H4 (cell line): ENCODE data around the gene DIO1. TPM values are rescaled to one million over a fixed set of nuclear protein-coding genes. Genes with fewer than 3 reads are reported as not detected.
A peak's percentile ranks its signal among the peaks of the same experiment; 100 is the strongest.

Source experiments
- DNase-seq: peaks from one replicate; pipeline ENCODE4 v3.0.0-alpha.2; 2015; ENCODE audit warnings: low spot score
- total RNA-seq: library from RNA; depleted of rRNA; stranded (reverse); fragments of >200 nt; shearing (Covaris generic); gene quantifications from 2 replicates; pipeline ENCODE4 v1.2.3, GENCODE V29; 2014

Gene DIO1
- total RNA-seq, 1 experiment from 2014 or later: not detected

GRCh38 chr1:53894644-53895043 lies 657 bp downstream of the DIO1 start:
- DNase-seq: no peak

DNA sequence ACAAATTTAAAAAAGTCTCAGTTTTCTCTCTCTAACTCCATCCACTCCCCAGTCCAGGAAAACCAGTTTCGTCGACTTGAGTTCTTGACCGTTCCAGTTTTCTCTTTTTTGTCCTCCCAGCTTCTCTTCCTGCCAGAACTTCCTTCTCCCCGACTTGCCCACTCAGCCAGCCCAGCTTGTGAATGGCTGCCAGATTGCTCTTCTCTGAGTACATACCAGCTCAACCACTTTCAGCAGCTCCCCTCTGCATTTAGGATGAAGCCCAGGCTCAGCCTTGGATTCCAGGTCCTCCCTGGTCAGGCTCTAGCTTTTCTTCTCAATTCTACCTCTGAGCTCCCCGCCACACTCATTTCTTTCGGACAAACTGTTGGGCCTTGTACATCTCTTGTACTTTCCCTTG lies 1.4 kb downstream of the DIO1 start:
- DNase-seq: no peak

DNA sequence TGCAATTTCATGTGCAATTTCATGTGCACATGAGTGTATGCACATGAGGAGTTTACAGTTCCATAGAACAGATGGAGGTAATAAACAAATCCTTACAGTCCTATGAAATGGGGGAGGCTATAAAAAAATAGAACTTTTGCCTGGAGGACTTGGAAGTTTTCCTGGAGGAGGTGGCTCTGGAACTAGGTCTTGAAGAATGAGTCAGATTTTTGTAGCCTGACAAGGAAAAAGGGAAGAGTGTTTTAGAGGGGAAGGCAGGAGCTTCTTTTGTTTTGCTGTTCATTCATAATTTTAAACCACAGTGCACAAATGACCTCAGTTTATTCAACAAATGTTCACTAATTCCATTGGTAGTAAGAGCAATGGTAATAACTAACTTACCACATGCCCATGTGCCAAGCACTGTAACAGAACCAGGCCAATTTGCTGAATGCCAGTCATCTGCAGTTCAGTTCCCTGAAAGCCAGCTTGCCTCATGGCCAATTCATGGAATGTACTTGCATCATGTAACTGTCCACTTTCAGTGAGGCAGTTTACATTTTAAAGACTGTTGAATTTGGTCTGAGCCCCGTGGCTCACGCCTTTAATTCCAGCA lies 2.7 kb downstream of the DIO1 start:
- peak; percentile 94 for DNase-seq

DNA sequence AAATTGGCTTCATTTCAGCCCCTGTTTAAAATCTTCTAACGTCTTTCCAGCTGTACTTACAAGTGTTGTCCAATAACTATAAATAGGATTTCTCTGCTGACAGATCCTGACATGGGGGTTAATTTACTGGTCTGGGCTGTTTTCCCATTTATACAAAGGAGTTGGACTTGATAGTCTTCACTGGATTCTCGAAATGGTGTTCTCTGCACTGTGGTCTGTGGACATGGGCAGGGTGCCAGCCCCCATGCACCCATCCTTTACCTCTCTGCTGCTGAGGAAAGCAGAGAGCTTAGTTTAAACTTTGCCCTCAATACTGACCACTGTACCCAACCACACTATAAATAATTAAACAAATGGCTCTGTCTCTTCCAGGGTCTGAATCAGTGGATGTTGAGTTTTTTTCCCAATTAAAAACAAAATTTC lies 5.2 kb downstream of the DIO1 start:
- DNase-seq: peak; percentile 70

DNA sequence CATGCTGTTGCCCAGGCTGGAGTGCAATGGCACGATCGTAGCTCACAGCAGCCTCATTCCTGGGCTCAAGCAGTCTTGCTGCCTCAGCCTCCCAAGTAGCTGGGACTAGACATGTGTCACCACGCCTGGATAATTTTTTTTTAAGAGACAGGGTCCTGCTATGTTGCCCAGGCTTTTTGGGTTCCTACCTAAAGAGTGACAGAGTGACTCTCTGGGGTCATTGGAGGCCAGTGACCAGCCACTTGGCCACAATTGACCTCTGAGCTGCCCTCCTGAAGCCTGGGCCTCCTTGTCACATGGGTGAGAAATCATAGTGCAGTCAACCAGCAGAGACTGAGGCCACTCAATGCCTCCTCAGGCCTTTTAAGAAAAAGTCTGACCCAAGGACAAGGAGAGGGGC lies 5.7 kb downstream of the DIO1 start:
- no peak for DNase-seq

- no peak for DNase-seq
Measured at GRCh38 chr1:53902235-53903138, 8.5 kb downstream of the DIO1 start.

GRCh38 chr1:53905509-53905908 lies 11.5 kb downstream of the DIO1 start:
- DNase-seq: no peak

GRCh38 chr1:53906121-53906520 lies 12.1 kb downstream of the DIO1 start:
- no peak for DNase-seq

DNA sequence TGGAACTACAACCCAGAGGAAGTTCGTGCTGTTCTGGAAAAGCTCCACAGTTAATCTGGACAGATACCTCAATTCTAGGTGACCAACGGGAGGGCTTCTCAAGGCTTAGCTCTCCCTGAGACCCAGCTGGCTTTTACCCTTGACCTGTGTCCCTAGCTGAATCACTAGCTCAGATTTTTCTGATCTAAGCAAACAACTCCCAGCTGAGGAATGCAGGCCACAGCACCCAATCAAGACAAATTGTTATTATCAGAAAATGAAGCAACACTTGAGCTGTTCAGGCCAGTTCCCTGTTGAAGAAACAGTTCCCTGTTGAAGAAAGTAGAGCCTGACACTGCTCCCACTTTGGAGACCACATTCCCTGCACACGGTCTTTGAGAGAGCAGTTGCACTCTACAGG lies 16.0 kb downstream of the DIO1 start:
- DNase-seq: no peak

GRCh38 chr1:53911442-53911841 lies 17.5 kb downstream of the DIO1 start:
- no peak for DNase-seq

DNA sequence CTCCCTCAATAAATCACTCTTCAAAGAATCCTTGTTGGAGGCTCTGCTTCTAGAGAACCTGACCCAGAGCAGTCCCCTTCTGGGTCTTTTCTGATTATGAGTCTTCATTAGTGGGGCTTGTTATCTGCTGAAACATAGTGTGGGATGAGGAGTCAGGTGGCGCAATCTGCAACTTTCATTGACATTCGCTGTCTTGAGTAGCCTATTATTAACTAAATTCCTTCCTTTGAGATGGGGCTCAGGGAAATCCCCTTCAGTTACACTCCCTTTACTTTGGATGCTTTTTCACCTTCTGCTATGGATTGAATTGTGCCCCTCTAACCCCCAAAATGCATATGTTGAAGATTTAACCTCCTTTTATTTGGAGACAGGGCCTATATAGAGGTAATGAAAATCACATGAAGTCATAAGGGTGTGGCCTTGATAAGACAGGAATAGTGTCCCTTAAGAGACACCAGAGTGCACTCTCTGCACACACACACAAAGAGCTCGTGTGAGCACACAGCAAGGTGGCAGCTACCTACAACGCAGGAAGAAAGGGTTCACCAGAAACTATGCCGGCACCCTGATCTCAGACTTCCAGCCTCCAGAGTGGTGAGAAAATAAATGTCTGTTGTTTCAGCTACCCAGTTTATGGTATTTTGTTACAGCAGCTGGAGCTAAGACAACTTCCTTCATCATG lies 19.5 kb downstream of the DIO1 start:
- DNase-seq: no peak

GRCh38 chr1:53918343-53918742 lies 24.4 kb downstream of the DIO1 start:
- no peak for DNase-seq

DNA sequence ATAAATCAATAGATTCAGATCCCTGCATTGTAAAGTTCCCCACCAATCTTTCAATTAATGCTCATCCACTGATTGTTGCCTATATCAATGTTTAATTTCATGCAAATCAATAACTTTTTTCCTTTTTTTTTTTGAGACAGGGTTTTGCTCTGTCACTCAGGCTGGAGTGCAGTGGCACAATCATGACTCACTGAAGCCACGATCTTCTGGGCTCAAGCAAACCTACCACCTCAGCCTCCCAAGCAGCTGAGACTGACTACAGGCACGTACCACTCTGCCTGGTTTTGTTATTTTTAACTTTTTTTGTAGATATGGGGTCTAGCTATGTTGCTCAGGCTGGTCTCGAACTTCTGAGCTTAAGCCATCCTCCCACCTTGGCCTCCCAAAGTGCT lies 25.7 kb downstream of the DIO1 start:
- DNase-seq: peak; percentile 51

GRCh38 chr1:53927376-53927881 lies 33.4 kb downstream of the DIO1 start:
- no peak for DNase-seq

- DNase-seq: no peak
Measured at GRCh38 chr1:53929246-53929960, 35.4 kb downstream of the DIO1 start.

DNA sequence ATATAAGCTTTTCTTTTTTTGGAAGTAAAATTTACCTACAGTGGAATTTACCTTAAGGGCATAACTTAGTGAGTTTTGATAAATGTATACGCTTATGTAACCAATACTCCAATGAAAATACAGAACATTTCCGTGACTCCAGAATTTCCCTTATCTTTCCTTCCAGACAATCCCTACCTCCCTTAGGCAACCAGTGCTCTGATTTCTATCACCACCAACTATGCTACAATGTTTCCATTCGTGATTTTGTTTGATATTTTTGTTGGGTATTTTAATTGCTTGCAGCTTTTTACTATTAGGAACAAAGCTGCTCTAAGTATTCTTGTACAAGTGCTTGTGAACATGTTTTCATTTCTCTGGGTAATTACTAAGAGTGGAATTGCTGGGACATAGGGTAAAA lies 36.9 kb downstream of the DIO1 start:
- no peak for DNase-seq

GRCh38 chr1:53931523-53931922 lies 37.5 kb downstream of the DIO1 start:
- DNase-seq: no peak

DNA sequence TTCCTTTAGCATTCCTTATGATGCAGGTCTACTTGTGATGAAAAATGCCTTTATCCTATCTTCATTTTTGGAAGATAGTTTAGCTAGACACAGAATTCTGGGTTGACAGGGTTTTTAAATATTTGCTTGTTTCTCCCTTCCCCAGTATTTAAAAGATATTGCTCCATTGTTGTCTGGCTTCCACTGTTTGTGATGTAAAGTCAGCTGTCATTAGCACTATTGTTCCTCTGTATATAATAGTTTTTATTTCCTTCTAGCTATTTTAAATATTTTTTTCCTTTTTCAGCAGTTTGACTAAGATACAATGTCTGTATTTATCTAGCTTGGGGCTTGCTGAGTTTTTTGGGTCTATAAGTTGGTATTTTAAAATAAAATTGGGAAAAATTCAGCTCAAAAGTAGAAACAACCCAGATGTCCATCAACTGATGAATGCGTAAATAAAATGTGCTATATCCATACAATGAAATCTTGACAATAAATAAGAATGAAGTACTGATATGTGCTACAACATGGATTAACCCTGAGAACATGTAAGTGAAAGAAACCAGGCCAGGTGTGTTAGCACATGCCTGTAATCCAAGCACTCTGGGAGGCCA lies 40.3 kb downstream of the DIO1 start:
- no peak for DNase-seq

GRCh38 chr1:53936430-53936829 lies 42.4 kb downstream of the DIO1 start:
- DNase-seq: no peak

- DNase-seq: no peak
Measured at GRCh38 chr1:53938136-53938830, 44.3 kb downstream of the DIO1 start.
